ENCODE measurements around the gene NDUFA1.

Gene NDUFA1

GRCh38 chrX:119916310-119916709 lies 44.7 kb downstream of the NDUFA1 start:
- TF ChIP-seq EP300 (IDR thresholded peaks at IDR 0.05; ENCODE audit: borderline replicate concordance) (no peak), REST (IDR thresholded peaks at IDR 0.05; ENCODE audit: low read depth) (no peak), CREB1 (IDR thresholded peaks at IDR 0.05; ENCODE audit: low read depth) (no peak), YY1 (IDR thresholded peaks at IDR 0.05; ENCODE audit: low read depth) (no peak), TCF12 (IDR thresholded peaks at IDR 0.05; ENCODE audit: low read depth) (no peak), TAF1 (IDR thresholded peaks at IDR 0.05; ENCODE audit: low read depth) (no peak), RAD21 (IDR thresholded peaks at IDR 0.05; ENCODE audit: low read depth) (no peak), CEBPB (IDR thresholded peaks at IDR 0.05) (no peak), TEAD4 (IDR thresholded peaks at IDR 0.05) (no peak), USF1 (IDR thresholded peaks at IDR 0.05) (no peak), FOXM1 (IDR thresholded peaks at IDR 0.05; ENCODE audit: borderline replicate concordance, low read depth) (no peak), MAX (IDR thresholded peaks at IDR 0.05) (no peak), NFIC (IDR thresholded peaks at IDR 0.05) (no peak), EGR1 (IDR thresholded peaks at IDR 0.05) (no peak), ZBTB7A (IDR thresholded peaks at IDR 0.05; ENCODE audit: low read depth) (no peak)

- TF ChIP-seq EP300 (IDR thresholded peaks at IDR 0.05; ENCODE audit: borderline replicate concordance) (no peak), CREB1 (IDR thresholded peaks at IDR 0.05; ENCODE audit: low read depth) (no peak), ZBTB7A (IDR thresholded peaks at IDR 0.05; ENCODE audit: low read depth) (no peak)
Measured at GRCh38 chrX:119917877-119918276, 46.2 kb downstream of the NDUFA1 start.

GRCh38 chrX:119919835-119920585 lies 48.4 kb downstream of the NDUFA1 start:
- no peak for TF ChIP-seq NFIC (IDR thresholded peaks at IDR 0.05)
- no peak for TF ChIP-seq RAD21 (IDR thresholded peaks at IDR 0.05; ENCODE audit: low read depth)
- TF ChIP-seq REST (IDR thresholded peaks at IDR 0.05; ENCODE audit: low read depth), result no peak
- TF ChIP-seq TCF12 (IDR thresholded peaks at IDR 0.05; ENCODE audit: low read depth), result no peak
- no peak for TF ChIP-seq USF1 (IDR thresholded peaks at IDR 0.05)
- no peak for TF ChIP-seq EP300 (IDR thresholded peaks at IDR 0.05; ENCODE audit: borderline replicate concordance)
- TF ChIP-seq MAX (IDR thresholded peaks at IDR 0.05), result no peak
- TF ChIP-seq TEAD4 (IDR thresholded peaks at IDR 0.05), result no peak
- TF ChIP-seq FOXM1 (IDR thresholded peaks at IDR 0.05; ENCODE audit: borderline replicate concordance, low read depth), result no peak
- TF ChIP-seq ZBTB7A (IDR thresholded peaks at IDR 0.05; ENCODE audit: low read depth), result no peak
- TF ChIP-seq TAF1 (IDR thresholded peaks at IDR 0.05; ENCODE audit: low read depth), result no peak
- TF ChIP-seq CEBPB (IDR thresholded peaks at IDR 0.05), result no peak
- TF ChIP-seq CREB1 (IDR thresholded peaks at IDR 0.05; ENCODE audit: low read depth), result no peak
- no peak for TF ChIP-seq YY1 (IDR thresholded peaks at IDR 0.05; ENCODE audit: low read depth)
- no peak for TF ChIP-seq EGR1 (IDR thresholded peaks at IDR 0.05)
